Osteoblast (primary cell): Measurements from ENCODE around the gene PATE3. TPM values are rescaled to one million over a fixed set of nuclear protein-coding genes. Genes with fewer than 3 reads are reported as not detected.

Experiments
- DNase-seq: peaks from one replicate; pipeline ENCODE4 v3.0.0; 2011; ENCODE audit warnings: low spot score, mixed read lengths; ENCODE audit not compliant: insufficient read length; ENCODE audit errors: missing footprints
- H2AFZ ChIP-seq: 2 replicates; pipeline ENCODE4 v1.6.0; 2011; ENCODE audit warnings: mild to moderate bottlenecking, low read length
- H3K27ac ChIP-seq: 2 replicates; pipeline ENCODE4 v1.5.1; 2011; ENCODE audit warnings: mild to moderate bottlenecking, low read depth, low read length, moderate library complexity
- H3K27me3 ChIP-seq: 2 replicates; pipeline ENCODE4 v1.6.0; 2012; ENCODE audit warnings: mild to moderate bottlenecking, control low read depth, inconsistent platforms, low read length, moderate library complexity; ENCODE audit not compliant: insufficient read depth
- H3K36me3 ChIP-seq: 2 replicates; pipeline ENCODE4 v1.5.1; 2011; ENCODE audit warnings: mild to moderate bottlenecking, low read length, control low read depth, moderate library complexity; ENCODE audit not compliant: insufficient read depth
- H3K4me1 ChIP-seq: 2 replicates; pipeline ENCODE4 v1.5.1; 2011; ENCODE audit warnings: mild to moderate bottlenecking, low read length, control low read depth, moderate library complexity; ENCODE audit not compliant: insufficient read depth
- H3K4me2 ChIP-seq: 2 replicates; pipeline ENCODE4 v1.6.0; 2011; ENCODE audit warnings: mild to moderate bottlenecking, low read length; ENCODE audit not compliant: insufficient read depth
- H3K4me3 ChIP-seq: fragments of 200-600 bp; sonication (generic); 3 replicates; pipeline ENCODE4 v1.5.1; 2012; ENCODE audit warnings: mild to moderate bottlenecking, low read length, inconsistent platforms; ENCODE audit not compliant: insufficient read depth
- H3K79me2 ChIP-seq: 2 replicates; pipeline ENCODE4 v1.6.0; 2012; ENCODE audit warnings: mild to moderate bottlenecking, low read length, control low read depth, inconsistent platforms; ENCODE audit not compliant: insufficient read depth
- H3K9me3 ChIP-seq: 2 replicates; pipeline ENCODE4 v1.5.1; 2011; ENCODE audit warnings: low read depth, low read length, control low read depth
- H4K20me1 ChIP-seq: 2 replicates; pipeline ENCODE4 v1.6.0; 2012; ENCODE audit warnings: mild to moderate bottlenecking, low read length, control low read depth; ENCODE audit not compliant: insufficient read depth
- CTCF ChIP-seq: IDR thresholded peaks from 2 replicates; pipeline ENCODE4 v1.5.1; 2011; ENCODE audit warnings: mild to moderate bottlenecking, low read depth, low read length, moderate library complexity; ENCODE audit errors: extremely low read depth
- total RNA-seq: library from RNA; depleted of rRNA; stranded (reverse); fragments of >200 nt; gene quantifications from 2 replicates; pipeline ENCODE4 v1.2.3, GENCODE V29; 2012

Gene PATE3
- total RNA-seq, 1 donor: not detected

GRCh38 chr11:125790825-125791224 lies 2.9 kb downstream of the PATE3 start:
- Histone ChIP-seq H3K36me3 (no peaks in the 10 kb centered on the region), H3K4me2 (no peak overlapping the region), H3K79me2 (no peaks in the 10 kb centered on the region), H3K4me1 (no peaks in the 10 kb centered on the region), H3K4me3 (no peak overlapping the region), H3K27me3 (no peaks in the 10 kb centered on the region), H3K27ac (no peak overlapping the region), H4K20me1 (no peaks in the 10 kb centered on the region), H2AFZ (no peak overlapping the region), H3K9me3 (peaks cover 3% of the 10 kb centered on the region)
- no peak for DNase-seq
- no peak for TF ChIP-seq CTCF

GRCh38 chr11:125797641-125798040 lies 9.7 kb downstream of the PATE3 start:
- Histone ChIP-seq H2AFZ (no peak overlapping the region), H3K9me3 (peaks cover 3% of the 10 kb centered on the region), H3K4me1 (no peaks in the 10 kb centered on the region), H3K4me3 (no peak overlapping the region), H3K79me2 (no peaks in the 10 kb centered on the region), H3K36me3 (no peaks in the 10 kb centered on the region), H4K20me1 (no peaks in the 10 kb centered on the region), H3K4me2 (no peak overlapping the region), H3K27me3 (no peaks in the 10 kb centered on the region), H3K27ac (no peak overlapping the region)
- no peak for DNase-seq
- TF ChIP-seq CTCF: no peak

- no peaks in the 10 kb centered on the region for H3K79me2 ChIP-seq
- H2AFZ ChIP-seq: no peak overlapping the region
- H3K27me3 ChIP-seq: no peaks in the 10 kb centered on the region
- H3K36me3 ChIP-seq: no peaks in the 10 kb centered on the region
- H3K4me3 ChIP-seq: no peak overlapping the region
- no peak for DNase-seq
- H3K9me3 ChIP-seq: peaks cover 5% of the 10 kb centered on the region
- no peaks in the 10 kb centered on the region for H3K4me1 ChIP-seq
- no peak overlapping the region for H3K27ac ChIP-seq
- H4K20me1 ChIP-seq: no peaks in the 10 kb centered on the region
- no peak for TF ChIP-seq CTCF
- no peak overlapping the region for H3K4me2 ChIP-seq
These were observed 11.9 kb downstream of the PATE3 start for GRCh38 chr11:125799808-125800207.

GRCh38 chr11:125802387-125802786 lies 14.5 kb downstream of the PATE3 start:
- DNase-seq: no peak
- H3K27me3 ChIP-seq: no peaks in the 10 kb centered on the region
- no peaks in the 10 kb centered on the region for H3K4me1 ChIP-seq
- no peaks in the 10 kb centered on the region for H3K79me2 ChIP-seq
- H3K36me3 ChIP-seq: no peaks in the 10 kb centered on the region
- no peaks in the 10 kb centered on the region for H4K20me1 ChIP-seq
- peaks cover 5% of the 10 kb centered on the region for H3K9me3 ChIP-seq
- TF ChIP-seq CTCF: no peak
- no peak overlapping the region for H3K27ac ChIP-seq
- H2AFZ ChIP-seq: no peak overlapping the region
- H3K4me2 ChIP-seq: no peak overlapping the region
- H3K4me3 ChIP-seq: no peak overlapping the region
